ENCODE measurements around the gene CAMKK2. TPM values are rescaled to one million over a fixed set of nuclear protein-coding genes. Genes with fewer than 3 reads are reported as not detected.
"Not testable (repeated sequence)": the region's sequence is repeated elsewhere in the genome, so short reads cannot be mapped to it uniquely, and the experiment has no call there.

The CAMKK2 gene
- polyA plus RNA-seq, 1 of the 3 experiments (the other 2 are of a cell fraction) = 23.6 TPM

DNA sequence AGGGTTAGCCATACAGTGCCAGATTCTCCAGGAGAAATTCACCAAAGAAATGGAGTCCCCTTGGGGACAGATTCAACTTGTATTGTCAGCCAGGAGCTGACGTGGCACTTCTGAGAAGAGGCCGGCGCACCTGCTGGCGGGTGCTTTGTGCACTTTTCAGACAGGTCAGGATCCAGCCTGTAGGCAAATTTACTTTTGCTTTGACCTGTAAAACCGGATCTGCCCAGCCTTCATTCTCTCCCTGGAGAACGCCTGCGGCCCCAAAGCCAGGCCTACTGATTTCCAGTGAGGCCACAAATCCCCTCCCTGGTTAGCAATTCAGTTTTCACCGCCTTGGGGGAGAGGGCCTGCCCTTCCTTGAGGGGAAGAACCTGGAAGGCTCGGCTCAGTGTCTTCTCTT is 69.2 kb downstream of the CAMKK2 start:
- Histone ChIP-seq H3K4me3 (ENCODE audit: low read depth in 2 of 2, low read length in 1 of 2) (no peak overlapping the region), H3K79me2 (ENCODE audit: insufficient read depth) (no peaks in the 10 kb centered on the region), H3F3A (replicated peaks; ENCODE audit: insufficient read depth) (no peaks in the 10 kb centered on the region), H3K27me3 (ENCODE audit: insufficient read depth) (no peaks in the 10 kb centered on the region), H3K9me3 (no peaks in the 10 kb centered on the region), H2AFZ (ENCODE audit: low read depth) (no peak overlapping the region), H3K9me2 (no peaks in the 10 kb centered on the region), H3K27ac (ENCODE audit: low read depth in 2 of 2, low read length in 1 of 2) (no peak overlapping the region), H3K9ac (no peak overlapping the region), H4K20me1 (ENCODE audit: insufficient read depth) (no peaks in the 10 kb centered on the region), H3K4me1 (ENCODE audit: control insufficient read depth in 1 of 2, insufficient read depth in 2 of 2, low read depth in 1 of 2, low read length in 1 of 2) (no peaks in the 10 kb centered on the region), H3K4me2 (no peak overlapping the region), H3K36me3 (replicated peaks in 1 of 2; ENCODE audit: control insufficient read depth in 1 of 2, insufficient read depth in 2 of 2, low read length in 1 of 2) (no peaks in the 10 kb centered on the region)
- TF ChIP-seq TEAD4 (IDR thresholded peaks at IDR 0.05; ENCODE audit: borderline replicate concordance, insufficient read depth) (no peak), RXRA (IDR thresholded peaks at IDR 0.05; ENCODE audit: borderline replicate concordance, low read depth) (no peak), FOXM1 (IDR thresholded peaks at IDR 0.05; ENCODE audit: low read depth) (no peak), FOXJ3 (CRISPR knock-in tag; IDR thresholded peaks at IDR 0.05) (no peak), MEF2A (IDR thresholded peaks at IDR 0.05; ENCODE audit: borderline replicate concordance, low read depth) (no peak), ELF1 (IDR thresholded peaks at IDR 0.05) (no peak), JUND (IDR thresholded peaks at IDR 0.05) (no peak), PBX3 (IDR thresholded peaks at IDR 0.05) (no peak), RAD21 (IDR thresholded peaks at IDR 0.05; ENCODE audit: low read length) (no peak), MXI1 (IDR thresholded peaks at IDR 0.05; ENCODE audit: low read depth, low read length) (no peak), TAF1 (IDR thresholded peaks at IDR 0.05; ENCODE audit: borderline replicate concordance, low read depth, low read length) (no peak), YY1 (IDR thresholded peaks at IDR 0.05; ENCODE audit: low read depth) (no peak)
- TF ChIP-seq, protein P1, sequence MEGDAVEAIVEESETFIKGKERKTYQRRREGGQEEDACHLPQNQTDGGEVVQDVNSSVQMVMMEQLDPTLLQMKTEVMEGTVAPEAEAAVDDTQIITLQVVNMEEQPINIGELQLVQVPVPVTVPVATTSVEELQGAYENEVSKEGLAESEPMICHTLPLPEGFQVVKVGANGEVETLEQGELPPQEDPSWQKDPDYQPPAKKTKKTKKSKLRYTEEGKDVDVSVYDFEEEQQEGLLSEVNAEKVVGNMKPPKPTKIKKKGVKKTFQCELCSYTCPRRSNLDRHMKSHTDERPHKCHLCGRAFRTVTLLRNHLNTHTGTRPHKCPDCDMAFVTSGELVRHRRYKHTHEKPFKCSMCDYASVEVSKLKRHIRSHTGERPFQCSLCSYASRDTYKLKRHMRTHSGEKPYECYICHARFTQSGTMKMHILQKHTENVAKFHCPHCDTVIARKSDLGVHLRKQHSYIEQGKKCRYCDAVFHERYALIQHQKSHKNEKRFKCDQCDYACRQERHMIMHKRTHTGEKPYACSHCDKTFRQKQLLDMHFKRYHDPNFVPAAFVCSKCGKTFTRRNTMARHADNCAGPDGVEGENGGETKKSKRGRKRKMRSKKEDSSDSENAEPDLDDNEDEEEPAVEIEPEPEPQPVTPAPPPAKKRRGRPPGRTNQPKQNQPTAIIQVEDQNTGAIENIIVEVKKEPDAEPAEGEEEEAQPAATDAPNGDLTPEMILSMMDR (IDR thresholded peaks at IDR 0.05) = no peak
- TF ChIP-seq, protein P2, sequence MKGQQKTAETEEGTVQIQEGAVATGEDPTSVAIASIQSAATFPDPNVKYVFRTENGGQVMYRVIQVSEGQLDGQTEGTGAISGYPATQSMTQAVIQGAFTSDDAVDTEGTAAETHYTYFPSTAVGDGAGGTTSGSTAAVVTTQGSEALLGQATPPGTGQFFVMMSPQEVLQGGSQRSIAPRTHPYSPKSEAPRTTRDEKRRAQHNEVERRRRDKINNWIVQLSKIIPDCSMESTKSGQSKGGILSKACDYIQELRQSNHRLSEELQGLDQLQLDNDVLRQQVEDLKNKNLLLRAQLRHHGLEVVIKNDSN (IDR thresholded peaks at IDR 0.05; ENCODE audit: borderline replicate concordance, low read depth) = no peak
- WGBS (ENCODE audit: low lambda C conversion rate) = 96% methylated on average over 8 of the region's 9 CpGs
- CTCF ChIA-PET = interaction anchor here (0.7 kb wide), 1 partner anchor 644 kb away, joined by 3 read pairs; no protein-coding TSS in a partner anchor
- DNase-seq = no peak
- POLR2A ChIA-PET = no interaction called here

DNA sequence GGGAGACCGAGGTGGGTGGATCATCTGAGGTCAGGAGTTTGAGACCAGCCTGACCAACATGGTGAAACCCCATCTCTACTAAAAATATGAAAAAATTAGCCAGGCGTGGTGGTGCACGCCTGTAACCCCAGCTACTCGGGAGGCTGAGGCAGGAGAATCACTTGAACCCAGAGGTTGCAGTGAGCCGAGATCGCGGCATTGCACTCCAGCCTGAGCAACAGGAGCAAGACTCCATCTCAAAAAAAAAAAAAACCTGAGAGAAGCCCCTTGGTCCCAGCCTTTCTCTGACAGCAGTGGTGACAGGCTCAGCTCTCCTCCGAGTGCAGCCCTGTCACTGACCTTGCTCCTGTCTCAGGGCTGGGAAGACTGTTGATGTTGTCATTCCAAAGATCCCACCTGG is 69.6 kb downstream of the CAMKK2 start:
- DNase-seq; H4K20me1 ChIP-seq (ENCODE audit: insufficient read depth); H3K27me3 ChIP-seq (ENCODE audit: insufficient read depth); H3K36me3 ChIP-seq (replicated peaks in 1 of 2; ENCODE audit: control insufficient read depth in 1 of 2, insufficient read depth in 2 of 2, low read length in 1 of 2); H3K27ac ChIP-seq (ENCODE audit: low read depth in 2 of 2, low read length in 1 of 2); H3F3A ChIP-seq (replicated peaks; ENCODE audit: insufficient read depth); H3K9me3 ChIP-seq; H3K4me3 ChIP-seq (ENCODE audit: low read depth in 2 of 2, low read length in 1 of 2); H3K4me2 ChIP-seq; H2AFZ ChIP-seq (ENCODE audit: low read depth); H3K4me1 ChIP-seq (ENCODE audit: control insufficient read depth in 1 of 2, insufficient read depth in 2 of 2, low read depth in 1 of 2, low read length in 1 of 2); POLR2A ChIA-PET; CTCF ChIA-PET; H3K9me2 ChIP-seq; H3K9ac ChIP-seq; H3K79me2 ChIP-seq (ENCODE audit: insufficient read depth): not testable (repeated sequence)
- WGBS (ENCODE audit: low lambda C conversion rate) = 89% methylated on average over 8 of the region's 8 CpGs
